Inferior parietal cortex (tissue), 1 donor: ENCODE measurements around the gene UIMC1.
"Not testable (repeated sequence)": the region's sequence is repeated elsewhere in the genome, so short reads cannot be mapped to it uniquely, and the experiment has no call there.

ENCODE experiments used
- DNase-seq: peaks from one replicate; pipeline ENCODE4 v3.0.0-alpha.2; 2016; ENCODE audit errors: extremely low spot score

UIMC1 gene

DNA sequence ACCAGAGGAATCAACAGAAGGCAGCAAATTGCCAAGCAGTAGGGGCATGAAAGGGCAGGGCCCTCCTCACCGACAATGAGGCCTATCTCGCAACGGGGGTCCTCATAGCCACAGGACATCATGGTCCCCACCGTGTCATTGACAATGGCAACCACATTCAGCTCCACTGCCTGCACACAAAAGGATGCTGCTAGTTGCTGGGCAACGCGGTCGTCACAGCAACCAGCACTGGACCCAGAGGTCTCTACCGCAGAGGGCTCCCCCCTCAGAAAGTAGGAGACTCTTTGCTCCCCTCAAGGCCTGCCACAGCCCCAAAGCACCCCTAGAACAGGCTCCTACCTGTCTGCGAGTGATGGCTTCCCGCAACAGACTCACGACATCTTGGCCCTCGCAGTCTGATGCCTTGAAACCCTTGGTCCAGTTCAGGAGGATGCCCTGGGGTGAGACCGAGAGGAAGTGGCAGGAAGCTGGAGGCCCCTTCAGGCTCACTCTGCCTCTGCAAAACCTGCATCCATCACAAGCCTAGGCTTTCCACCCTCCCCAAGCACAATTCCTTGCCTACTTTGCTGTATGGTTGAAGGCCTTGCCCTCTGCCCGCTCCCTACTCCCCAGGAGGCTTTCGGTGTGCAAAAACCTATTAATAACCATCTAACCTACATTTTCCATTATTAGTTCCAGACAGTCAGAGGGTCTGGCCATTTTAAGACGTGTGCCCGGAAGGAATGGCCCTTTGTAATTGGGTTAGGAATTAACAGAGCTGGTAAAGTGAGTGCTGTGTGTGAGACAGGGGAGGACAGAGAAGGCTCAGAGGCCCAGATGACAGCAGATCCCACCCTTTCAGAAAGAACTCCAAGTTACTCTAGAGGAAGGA lies 122.6 kb downstream of the UIMC1 start:
- no peak for DNase-seq

DNA sequence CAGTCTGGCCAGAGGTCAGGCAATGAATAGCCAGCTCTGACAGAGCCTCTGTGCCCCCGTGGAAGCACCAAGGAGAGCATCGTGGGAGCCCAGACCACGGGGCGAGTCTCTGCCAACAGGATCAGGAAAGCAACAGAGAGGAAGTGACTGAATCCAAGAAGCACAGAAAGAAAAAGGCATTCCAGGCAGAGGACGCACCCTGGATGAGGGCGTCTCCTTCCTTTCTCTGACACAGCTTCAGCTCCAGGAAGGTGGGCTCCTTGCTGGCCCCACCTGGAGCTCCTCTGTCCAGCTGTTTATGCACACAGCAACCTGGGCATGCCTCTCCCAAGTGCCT lies 124.0 kb downstream of the UIMC1 start:
- DNase-seq = no peak

DNA sequence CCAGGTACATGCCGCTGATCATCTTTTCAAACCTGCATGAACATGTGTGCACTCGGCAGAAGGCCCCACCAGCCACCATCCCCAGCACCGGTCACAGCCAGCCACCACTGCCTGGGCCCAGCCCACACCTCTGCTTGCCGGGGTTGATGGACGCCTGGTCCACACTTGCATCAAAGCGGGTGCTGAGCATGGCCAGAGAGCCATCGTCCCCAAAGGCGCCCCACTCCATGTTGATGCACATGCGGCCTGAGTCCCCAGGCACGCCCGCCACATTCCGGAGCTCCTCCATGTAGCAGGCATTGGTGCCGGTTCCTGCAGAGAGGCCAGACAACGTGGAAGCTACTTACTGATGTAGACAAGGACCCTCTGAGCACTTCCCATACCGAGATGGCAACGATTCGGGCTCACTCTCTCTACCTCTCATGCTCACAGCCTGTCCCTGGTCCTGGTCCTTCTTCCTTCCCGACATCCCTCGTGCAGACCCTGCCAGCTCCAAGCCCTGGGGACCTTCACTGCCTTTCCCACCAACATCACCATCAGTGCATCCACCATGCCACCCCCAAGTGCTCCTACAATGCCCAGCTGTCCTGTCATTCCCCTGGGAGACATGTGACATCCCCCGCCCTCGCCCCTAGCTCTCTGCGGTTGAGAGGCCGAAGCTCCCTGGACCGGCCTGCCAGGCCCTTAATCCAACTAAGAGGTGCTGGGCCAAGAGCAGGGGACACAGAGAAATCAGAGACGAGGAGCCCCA lies 124.6 kb downstream of the UIMC1 start:
- no peak for DNase-seq

DNA sequence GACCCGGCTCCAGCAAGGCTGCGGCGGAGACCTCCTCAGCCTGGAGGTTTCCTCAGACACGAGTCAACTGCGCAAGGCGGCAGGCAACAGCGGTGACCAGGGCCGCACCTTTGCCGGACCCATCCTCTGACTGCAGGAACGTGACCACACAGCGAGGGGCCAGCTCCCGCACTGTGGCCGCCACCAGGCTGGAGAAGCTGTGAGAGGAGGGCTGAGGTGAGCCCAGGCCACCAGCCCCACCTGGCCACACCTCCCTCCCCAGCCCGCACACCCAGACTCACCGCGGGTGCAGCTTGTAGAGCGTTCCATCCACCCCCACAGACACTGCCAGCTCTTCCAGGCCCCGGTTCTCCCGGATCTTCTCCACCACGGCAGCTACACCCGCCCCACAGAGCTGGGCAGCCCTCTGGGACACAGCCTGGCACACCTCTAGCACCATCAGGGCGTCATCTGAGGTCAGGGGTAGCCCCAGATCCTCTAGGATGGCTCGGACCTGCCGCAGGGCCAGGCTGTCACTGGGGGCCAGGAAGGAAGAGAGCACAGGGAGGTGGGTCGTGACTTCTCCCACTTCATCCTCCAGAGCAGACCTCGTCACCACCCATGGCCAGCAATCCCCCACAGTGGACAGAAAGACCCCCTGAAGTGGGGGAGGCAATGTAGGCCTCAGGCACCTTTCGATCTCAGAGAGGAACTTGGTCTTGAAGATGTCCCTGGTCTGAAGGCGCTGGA lies 125.4 kb downstream of the UIMC1 start:
- no peak for DNase-seq

DNA sequence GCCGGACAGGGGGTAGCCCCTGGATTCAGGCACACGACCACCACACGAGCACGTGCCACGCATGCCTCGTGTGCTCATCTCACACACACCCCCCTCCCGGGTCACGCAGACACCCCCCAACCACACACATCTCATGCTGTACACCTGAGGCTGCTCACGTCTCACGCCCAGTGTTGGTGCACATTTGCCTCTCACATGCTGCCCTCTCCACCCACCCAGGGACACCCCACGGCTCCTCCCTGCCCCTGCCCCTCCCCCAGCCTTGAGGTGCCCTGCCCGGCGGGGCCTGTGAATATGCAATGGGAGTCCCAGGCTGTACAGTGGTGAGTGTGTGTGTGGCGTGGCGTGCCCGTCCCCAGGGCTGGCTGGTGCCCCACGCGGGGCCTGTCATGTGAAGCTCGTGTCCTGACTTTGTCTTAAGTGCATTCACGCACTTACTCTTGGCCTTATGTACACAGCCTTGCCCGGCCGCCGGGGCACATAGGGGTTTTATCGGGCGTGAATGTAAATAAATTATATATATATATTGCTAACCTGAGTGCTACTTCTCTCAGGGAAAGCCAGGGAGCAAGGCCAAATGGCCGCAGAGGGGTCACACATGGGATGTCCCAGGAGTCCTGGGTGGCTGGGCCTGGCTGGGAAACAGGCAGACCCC lies 126.1 kb downstream of the UIMC1 start:
- no peak for DNase-seq

DNA sequence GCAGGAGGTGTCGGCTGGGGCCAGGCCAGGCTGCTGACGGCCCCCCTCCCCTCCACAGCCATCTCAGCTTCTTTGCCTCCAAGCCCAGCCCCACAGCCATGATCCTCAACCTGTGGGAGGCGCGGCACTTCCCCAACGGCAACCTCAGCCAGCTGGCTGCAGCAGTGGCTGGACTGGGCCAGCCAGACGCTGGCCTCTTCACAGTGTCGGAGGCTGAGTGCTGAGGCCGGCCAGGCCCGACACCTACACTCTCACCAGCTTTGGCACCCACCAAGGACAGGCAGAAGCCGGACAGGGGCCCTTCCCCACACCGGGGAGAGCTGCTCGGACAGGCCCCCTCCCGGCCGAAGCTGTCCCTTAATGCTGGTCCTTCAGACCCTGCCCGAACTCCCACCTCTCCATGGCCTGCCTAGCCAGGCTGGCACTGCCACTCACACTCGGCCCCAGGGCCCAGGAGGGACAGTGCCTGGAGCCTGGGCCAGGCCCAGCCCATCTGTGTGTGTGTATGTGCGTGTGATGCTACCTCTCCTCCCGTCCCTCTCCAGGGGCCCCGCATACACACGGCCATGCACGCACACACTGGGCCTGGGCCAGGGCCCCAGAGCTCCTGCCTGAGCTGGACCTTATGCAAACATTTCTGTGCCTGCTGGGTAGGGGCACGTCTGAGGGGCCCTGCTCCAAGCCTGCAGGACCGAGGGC lies 126.8 kb downstream of the UIMC1 start:
- no peak for DNase-seq

DNA sequence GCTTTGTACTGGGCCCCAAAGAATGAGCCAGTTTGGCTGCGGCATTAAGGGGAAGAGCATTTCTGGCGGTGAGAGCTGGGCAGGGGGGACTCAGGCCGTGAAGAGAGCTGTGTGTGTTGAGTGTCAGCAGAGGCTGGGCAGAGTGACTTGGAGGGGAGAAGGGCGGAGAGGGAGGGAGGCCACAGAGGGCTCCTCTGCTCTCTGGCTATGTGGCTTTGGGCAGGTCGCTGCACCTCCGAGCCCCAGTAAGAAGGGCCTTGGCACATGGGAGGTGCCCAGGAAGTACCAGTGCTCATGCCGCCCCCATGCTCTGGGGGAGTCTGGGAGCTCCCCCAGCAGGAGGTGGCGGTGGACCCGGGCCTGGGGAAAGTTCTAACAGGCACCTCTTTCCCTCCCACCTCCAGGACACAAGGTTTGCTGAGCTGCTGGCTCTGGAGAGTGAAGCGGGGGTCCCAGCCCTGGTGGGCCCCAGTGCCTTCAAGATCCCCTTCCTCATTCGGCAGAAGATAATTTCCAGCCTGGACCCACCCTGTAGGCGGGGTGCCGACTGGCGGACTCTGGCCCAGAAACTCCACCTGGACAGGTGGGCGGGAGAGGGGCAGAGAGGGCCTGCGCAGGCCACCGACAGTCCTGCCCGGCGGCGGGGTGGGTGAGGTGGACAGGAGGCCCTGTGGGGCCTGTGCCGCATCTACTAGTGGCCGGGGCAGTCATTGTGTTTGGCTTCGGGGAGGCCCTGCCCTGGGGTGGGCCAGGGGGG lies 127.5 kb downstream of the UIMC1 start:
- no peak for DNase-seq

DNA sequence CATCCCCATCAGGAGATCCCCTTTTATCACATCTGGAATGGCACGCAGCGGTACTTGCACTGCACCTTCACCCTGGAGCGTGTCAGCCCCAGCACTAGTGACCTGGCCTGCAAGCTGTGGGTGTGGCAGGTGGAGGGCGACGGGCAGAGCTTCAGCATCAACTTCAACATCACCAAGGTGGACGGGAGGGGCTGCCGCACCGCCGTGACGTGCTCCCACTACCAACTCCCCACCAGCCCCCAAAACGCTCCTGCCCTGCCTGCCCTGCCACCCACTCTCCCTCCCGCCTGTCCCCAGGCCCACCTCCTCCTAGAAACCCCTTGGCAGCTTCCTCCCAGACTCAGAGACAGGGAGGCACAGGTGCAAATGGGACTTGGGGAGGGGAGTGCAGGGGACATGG lies 128.1 kb downstream of the UIMC1 start:
- DNase-seq = no peak

DNA sequence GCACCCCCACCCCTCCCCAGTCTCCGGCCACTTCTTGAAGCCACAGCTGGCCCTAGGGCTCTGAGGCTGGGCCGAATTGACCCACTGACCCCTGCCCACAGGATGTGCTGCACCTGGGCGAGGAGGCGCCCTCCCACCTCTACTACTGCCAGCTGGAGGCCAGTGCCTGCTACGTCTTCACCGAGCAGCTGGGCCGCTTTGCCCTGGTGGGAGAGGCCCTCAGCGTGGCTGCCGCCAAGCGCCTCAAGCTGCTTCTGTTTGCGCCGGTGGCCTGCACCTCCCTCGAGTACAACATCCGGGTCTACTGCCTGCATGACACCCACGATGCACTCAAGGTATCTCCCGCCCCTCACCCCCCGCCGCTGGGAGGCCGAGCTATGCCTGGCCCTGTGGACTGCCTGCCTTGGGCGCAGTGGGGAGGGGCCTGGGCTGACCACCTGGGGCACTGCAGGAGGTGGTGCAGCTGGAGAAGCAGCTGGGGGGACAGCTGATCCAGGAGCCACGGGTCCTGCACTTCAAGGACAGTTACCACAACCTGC lies 128.7 kb downstream of the UIMC1 start:
- no peak for DNase-seq

DNA sequence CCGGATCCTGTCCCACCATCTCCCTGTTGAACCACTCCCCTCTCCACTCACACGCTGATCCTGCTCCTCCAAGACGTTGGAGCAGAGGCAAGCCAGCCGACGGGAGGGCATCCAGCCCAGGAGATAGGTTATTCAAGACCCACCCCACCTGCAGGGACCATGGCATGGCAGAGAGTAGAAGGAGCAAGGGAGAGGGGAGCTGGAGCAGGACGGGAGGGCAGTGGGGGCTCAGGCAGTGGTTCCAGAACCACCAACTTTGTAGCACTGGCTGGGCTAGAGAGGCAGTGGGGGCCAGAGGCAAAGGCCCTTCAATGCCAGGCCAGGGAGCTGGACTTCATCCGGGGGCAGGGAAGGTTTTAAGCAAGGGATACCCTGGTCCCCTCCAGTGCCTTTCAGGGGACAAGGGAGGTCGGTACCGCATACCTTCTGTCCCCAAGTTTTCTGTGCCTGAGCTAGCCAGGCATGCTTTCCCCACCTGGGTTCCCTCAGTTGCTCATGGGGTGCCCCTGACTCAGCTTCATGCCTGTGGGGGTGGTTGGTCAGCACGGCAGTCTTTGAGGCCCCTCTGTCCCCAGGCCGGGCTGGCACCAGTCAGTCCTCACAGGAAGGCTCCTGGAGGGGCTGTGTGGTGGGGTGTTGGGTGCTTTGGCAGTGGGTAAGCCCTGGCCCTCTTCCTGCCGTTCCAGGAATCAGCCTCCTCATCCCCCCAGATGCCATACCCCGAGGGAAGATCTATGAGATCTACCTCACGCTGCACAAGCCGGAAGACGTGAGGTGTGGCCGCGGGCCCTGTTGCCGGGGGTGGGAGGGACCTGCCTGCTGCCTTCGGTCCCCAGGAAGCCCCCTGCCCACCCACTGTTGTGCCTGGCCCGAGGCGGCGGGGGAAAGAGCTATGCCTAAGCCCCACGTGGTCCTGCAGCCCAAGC lies 129.8 kb downstream of the UIMC1 start:
- no peak for DNase-seq

DNA sequence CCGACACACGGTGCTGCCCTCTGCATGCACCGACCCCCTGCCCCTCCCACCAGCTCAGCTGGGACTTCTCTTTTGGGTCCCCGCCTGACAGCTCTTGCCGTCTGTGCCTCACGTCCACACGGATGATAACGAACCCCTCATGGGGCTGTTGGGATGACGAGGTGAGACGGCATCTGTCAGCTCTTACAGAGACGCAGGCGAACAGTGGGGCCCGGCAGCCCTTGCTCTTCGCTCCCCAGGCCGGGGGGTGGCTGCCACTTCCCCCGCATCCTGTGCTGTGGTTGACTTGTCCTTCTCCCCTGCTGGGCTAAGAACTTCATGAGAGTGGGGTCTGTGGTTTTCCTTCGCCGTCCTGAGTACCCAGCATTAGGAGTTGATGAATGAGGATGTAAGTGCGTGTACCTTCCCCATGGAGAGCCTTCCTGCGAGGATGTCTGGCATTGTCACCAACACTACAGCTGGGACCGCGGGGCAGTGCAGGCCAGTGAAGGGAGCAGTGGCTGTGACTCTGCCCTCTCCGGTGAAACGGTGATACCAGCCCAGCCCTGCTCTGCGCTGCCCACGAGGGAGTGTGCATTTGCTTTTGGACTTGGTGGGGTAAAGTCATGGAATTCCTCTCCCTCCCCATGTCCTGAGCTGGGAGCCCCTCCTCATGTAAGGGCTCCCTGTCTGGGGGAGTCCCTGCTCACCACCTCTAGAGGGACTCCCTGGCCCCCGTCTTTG lies 130.6 kb downstream of the UIMC1 start:
- no peak for DNase-seq

DNA sequence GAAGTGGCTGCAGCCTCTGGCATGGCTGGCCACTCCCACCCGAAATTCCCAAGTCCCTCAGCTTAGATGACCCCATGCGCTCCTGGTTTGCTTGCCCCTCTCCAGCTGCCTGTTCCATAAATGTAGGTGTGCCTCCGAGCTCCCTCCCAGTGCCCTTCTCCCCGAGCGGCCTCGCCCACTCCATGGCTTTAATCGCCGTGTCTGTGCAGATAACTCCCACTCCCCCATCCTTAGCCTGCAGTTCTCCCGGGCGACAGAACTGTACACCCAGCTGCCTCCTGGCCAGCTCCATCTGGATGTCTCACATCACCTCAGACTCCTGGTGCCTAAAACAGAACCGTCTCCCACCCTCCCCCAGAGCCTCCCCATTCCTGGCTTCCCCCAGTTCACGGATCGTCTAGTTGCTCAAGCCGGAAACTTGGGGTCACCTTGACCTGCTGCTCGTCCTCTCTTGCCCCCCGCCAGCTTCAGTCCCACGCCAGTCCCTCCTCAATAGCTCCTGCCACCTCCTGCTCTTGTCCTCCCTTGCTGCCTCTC lies 131.5 kb downstream of the UIMC1 start:
- no peak for DNase-seq

DNA sequence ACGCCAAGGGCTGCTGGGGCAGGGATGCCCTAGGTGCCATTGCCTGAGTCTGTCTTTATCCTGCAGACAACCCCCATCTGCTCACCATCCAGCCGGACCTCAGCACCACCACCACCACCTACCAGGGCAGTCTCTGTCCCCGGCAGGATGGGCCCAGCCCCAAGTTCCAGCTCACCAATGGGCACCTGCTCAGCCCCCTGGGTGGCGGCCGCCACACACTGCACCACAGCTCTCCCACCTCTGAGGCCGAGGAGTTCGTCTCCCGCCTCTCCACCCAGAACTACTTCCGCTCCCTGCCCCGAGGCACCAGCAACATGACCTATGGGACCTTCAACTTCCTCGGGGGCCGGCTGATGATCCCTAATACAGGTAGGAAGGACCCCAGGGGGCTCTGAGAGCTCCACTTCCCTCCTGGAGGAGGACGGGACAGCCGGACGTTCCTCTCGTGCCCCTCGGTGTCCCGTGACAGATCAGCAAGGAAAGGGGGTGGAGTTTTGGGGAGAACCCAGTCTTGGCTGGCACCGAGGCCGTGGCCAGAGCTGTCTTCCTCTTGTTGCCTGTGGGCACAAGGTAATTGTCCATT lies 132.3 kb downstream of the UIMC1 start:
- no peak for DNase-seq

DNA sequence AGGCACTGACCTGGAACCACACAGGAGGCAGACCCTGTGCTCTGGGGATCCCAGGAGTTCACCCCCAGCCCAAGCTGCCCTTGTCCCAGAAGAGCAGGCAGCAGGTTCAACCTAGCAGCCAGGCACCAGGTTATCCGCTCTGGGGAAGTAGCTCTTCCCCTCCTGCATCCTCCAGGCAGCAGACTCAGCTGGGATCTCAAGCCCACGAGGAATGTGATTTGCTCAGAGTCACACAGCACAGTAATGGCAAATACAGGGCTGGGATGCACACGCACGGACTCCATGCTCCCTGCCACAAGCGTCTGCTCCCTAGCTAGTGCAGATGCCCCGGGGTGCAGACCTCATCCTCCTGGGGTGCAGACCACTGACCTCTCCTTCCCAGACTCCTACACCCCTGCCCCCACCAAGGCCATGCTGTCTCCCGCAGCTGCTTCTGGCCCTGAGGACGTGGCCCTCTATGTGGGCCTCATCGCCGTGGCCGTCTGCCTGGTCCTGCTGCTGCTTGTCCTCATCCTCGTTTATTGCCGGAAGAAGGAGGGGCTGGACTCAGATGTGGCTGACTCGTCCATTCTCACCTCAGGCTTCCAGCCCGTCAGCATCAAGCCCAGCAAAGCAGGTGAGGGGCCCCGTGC lies 132.9 kb downstream of the UIMC1 start:
- DNase-seq = no peak

DNA sequence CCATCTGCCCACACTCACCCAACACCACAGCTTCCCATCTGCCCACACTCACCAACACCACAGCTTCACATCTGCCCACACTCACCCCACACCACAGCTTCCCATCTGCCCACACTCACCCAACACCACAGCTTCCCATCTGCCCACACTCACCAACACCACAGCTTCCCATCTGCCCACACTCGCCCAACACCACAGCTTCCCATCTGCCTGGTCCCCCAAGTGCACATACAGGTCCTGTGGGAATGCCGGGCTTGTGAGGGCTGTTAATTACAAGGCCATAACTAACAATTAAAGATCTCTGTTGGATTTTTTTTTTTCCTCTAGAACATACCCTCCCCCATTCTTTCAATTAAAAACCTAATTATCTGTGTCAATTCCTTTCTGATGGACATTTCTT lies 133.6 kb downstream of the UIMC1 start:
- not testable (repeated sequence) for DNase-seq

DNA sequence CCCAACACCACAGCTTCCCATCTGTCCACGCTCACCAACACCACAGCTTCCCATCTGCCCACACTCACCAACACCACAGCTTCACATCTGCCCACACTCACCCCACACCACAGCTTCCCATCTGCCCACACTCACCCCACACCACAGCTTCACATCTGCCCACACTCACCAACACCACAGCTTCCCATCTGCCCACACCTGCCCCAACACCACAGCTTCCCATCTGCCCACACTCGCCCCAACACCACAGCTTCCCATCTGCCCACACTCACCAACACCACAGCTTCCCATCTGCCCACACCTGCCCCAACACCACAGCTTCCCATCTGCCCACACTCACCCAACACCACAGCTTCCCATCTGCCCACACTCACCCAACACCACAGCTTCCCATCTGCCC lies 134.0 kb downstream of the UIMC1 start:
- DNase-seq = not testable (repeated sequence)

DNA sequence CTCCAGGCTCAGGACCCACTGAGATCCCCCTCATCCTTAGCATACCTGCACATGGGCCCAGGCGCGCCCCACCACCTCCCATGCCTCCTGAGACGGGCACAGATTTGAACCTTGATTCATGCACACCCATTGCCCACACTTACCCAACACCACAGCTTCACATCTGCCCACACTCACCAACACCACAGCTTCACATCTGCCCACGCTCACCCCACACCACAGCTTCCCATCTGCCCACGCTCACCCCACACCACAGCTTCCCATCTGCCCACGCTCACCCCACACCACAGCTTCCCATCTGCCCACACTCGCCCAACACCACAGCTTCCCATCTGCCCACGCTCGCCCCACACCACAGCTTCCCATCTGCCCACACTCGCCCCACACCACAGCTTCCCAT lies 135.9 kb downstream of the UIMC1 start:
- DNase-seq = not testable (repeated sequence)
